Mesendoderm (in vitro differentiated cells): ENCODE data around the gene ITGB3. TPM values are rescaled to one million over a fixed set of nuclear protein-coding genes. Genes with fewer than 3 reads are reported as not detected.

Source experiments
- DNase-seq: peaks from one replicate; pipeline ENCODE4 v3.0.0; 2013
- H2AK5ac ChIP-seq: 2 replicates; pipeline ENCODE4 v1.6.1; 2013; ENCODE audit warnings: low read length, inconsistent platforms
- H2BK120ac ChIP-seq: 2 replicates; pipeline ENCODE4 v1.6.1; 2013; ENCODE audit warnings: low read depth, mild to moderate bottlenecking, low read length, moderate library complexity, mixed read lengths
- H2BK15ac ChIP-seq: replicated peaks from 2 replicates; pipeline ENCODE4 v1.6.1; 2013; ENCODE audit warnings: low read depth, mild to moderate bottlenecking, moderate library complexity
- H2BK5ac ChIP-seq: 2 replicates; pipeline ENCODE4 v1.6.1; 2013; ENCODE audit warnings: low read length, inconsistent platforms
- H3K18ac ChIP-seq: 2 replicates; pipeline ENCODE4 v1.6.1; 2013; ENCODE audit warnings: mild to moderate bottlenecking, low read length, mixed read lengths
- H3K23ac ChIP-seq: one replicate; pipeline ENCODE4 v1.6.1; 2013; ENCODE audit warnings: low read length
- H3K27ac ChIP-seq: 2 replicates; pipeline ENCODE4 v1.5.1; 2013; ENCODE audit warnings: low read depth, mild to moderate bottlenecking, inconsistent platforms, low read length, moderate library complexity
- H3K27me3 ChIP-seq: 2 replicates; pipeline ENCODE4 v1.6.1; 2013; ENCODE audit warnings: low read length, control low read depth, mild to moderate bottlenecking, inconsistent platforms; ENCODE audit not compliant: insufficient read depth, poor library complexity
- H3K36me3 ChIP-seq: 2 replicates; pipeline ENCODE4 v1.6.1; 2013; ENCODE audit warnings: low read length, inconsistent platforms; ENCODE audit not compliant: control insufficient read depth, insufficient read depth
- H3K4ac ChIP-seq: one replicate; pipeline ENCODE4 v1.6.1; 2013; ENCODE audit warnings: low read depth, mild to moderate bottlenecking, low read length, moderate library complexity
- H3K4me1 ChIP-seq: 2 replicates; pipeline ENCODE4 v1.6.1; 2013; ENCODE audit warnings: low read depth, low read length, inconsistent platforms; ENCODE audit not compliant: control insufficient read depth
- H3K4me2 ChIP-seq: 2 replicates; pipeline ENCODE4 v1.6.1; 2013; ENCODE audit warnings: low read length
- H3K4me3 ChIP-seq: 2 replicates; pipeline ENCODE4 v1.5.1; 2013; ENCODE audit warnings: mild to moderate bottlenecking, low read length
- H3K56ac ChIP-seq: one replicate; pipeline ENCODE4 v1.6.1; 2013; ENCODE audit warnings: low read length
- H3K79me1 ChIP-seq: 2 replicates; pipeline ENCODE4 v1.6.1; 2013; ENCODE audit warnings: low read length, inconsistent platforms
- H3K79me2 ChIP-seq: 2 replicates; pipeline ENCODE4 v1.6.1; 2013; ENCODE audit warnings: mild to moderate bottlenecking, low read length; ENCODE audit not compliant: control insufficient read depth, insufficient read depth
- H3K9ac ChIP-seq: 2 replicates; pipeline ENCODE4 v1.6.1; 2013; ENCODE audit warnings: low read length, inconsistent platforms
- H4K5ac ChIP-seq: one replicate; pipeline ENCODE4 v1.6.1; 2013; ENCODE audit warnings: low read length
- H4K8ac ChIP-seq: one replicate; pipeline ENCODE4 v1.6.1; 2013; ENCODE audit warnings: low read depth, mild to moderate bottlenecking, control low read depth, low read length, moderate library complexity
- WGBS: extraction: QIAGEN DNeasy Blood & Tissue Kit; methylation state at CpG from one replicate; pipeline ENCODE4 v1.1.7; 2013; ENCODE audit warnings: low lambda C conversion rate, missing lambda C conversion rate; ENCODE audit not compliant: insufficient coverage; ENCODE audit errors: extremely low coverage; 5-methylcytosine and 5-hydroxymethylcytosine counted together
- small RNA-seq: library from polyadenylated mRNA; stranded (forward); fragments of <200 nt; extraction: miRNeasy Mini kit (QIAGEN cat#:217004); gene quantifications from one replicate; pipeline ENCODE3, GENCODE V24; 2013; ENCODE audit not compliant: insufficient read depth

Gene ITGB3

DNA sequence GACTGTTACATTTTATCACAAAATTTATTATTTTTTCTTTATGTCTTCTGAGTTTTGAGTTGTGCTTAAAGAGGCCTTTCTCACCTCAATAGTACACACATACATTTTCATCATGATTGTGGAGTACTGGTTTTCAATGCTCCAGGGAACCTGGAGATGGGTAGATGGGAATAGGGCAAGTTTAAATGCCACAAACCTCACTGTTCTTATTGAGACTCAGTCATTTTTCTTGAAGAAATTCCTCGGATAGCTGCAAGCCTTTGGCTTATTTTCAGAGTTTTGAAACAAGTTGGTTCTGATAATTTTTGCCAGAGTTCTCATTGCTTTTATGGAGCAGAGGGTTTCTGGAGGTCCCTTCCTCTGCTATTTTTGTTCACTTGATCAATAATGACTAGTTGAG, 105.0 kb downstream of the ITGB3 start:
- no peak overlapping the region for H2BK5ac ChIP-seq
- no peak overlapping the region for H3K56ac ChIP-seq
- H3K23ac ChIP-seq, result no peak overlapping the region
- H3K79me2 ChIP-seq, result no peaks in the 10 kb centered on the region
- no peak overlapping the region for H3K18ac ChIP-seq
- H3K4me2 ChIP-seq, result no peak overlapping the region
- H4K8ac ChIP-seq, result no peak overlapping the region
- H2BK15ac ChIP-seq, result no peak overlapping the region
- no peak overlapping the region for H3K4me3 ChIP-seq
- H4K5ac ChIP-seq, result no peak overlapping the region
- no CpG with 5 or more reads among the region's 1 CpG for WGBS
- H2AK5ac ChIP-seq, result no peak overlapping the region
- no peak for DNase-seq
- H3K4ac ChIP-seq, result no peak overlapping the region
- H3K79me1 ChIP-seq, result no peaks in the 10 kb centered on the region
- H3K4me1 ChIP-seq, result no peaks in the 10 kb centered on the region
- H3K9ac ChIP-seq, result no peak overlapping the region
- H3K27ac ChIP-seq, result no peak overlapping the region
- H2BK120ac ChIP-seq, result no peak overlapping the region
- no peaks in the 10 kb centered on the region for H3K27me3 ChIP-seq
- H3K36me3 ChIP-seq, result no peaks in the 10 kb centered on the region

Small RNA genes within 50 kb of the gene (small RNA-seq; reads per million reads assigned to genes)
- not detected for gene RNU7-186P
